ENCODE results near the gene EFCAB6.

Gene EFCAB6

GRCh38 chr22:43550672-43551071 is 261.4 kb downstream of the EFCAB6 start:
- DNase-seq (ENCODE audit: low read depth, low spot score), result no peak

GRCh38 chr22:43550024-43550620 is 262.0 kb downstream of the EFCAB6 start:
- no peak for DNase-seq (ENCODE audit: low read depth, low spot score)

DNA sequence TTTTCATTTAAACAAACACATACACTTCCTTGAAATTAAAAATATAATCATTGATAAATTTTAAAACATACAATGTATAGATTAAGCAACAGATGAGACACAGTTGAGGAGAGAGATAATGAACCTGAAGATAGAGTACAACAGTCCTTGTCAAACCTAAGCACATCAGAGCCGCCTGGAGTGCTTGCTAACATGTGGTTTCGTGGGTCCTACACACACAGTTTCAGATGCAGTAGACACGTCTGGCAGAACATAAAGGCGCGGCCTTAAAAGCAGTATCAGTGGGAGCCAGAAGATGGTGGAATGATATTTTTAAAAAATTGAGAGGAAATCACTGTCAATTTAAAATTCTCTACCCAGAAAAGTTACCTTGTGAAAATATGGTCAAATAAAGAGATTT is 265.9 kb downstream of the EFCAB6 start:
- DNase-seq (ENCODE audit: low read depth, low spot score), result no peak

DNA sequence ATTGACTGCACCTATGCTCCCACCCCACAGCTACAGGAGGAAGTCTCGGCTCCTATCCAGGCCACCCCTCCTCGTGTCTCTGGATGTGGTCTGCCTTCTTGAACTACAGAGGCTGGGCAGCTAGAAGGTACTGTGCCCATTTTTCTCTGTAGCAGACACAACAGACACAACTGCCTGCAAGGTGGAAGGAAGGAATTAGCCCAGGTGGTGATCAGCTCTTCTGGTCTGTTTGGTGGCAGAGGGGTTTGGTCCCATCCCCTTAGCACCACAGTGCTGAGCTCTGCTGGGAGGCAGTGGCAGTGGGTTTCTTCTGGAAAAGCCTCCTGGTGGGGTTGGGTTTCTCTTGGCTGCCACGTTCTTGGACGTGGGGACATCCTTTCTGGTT is 267.8 kb downstream of the EFCAB6 start:
- no peak for DNase-seq (ENCODE audit: low read depth, low spot score)

DNA sequence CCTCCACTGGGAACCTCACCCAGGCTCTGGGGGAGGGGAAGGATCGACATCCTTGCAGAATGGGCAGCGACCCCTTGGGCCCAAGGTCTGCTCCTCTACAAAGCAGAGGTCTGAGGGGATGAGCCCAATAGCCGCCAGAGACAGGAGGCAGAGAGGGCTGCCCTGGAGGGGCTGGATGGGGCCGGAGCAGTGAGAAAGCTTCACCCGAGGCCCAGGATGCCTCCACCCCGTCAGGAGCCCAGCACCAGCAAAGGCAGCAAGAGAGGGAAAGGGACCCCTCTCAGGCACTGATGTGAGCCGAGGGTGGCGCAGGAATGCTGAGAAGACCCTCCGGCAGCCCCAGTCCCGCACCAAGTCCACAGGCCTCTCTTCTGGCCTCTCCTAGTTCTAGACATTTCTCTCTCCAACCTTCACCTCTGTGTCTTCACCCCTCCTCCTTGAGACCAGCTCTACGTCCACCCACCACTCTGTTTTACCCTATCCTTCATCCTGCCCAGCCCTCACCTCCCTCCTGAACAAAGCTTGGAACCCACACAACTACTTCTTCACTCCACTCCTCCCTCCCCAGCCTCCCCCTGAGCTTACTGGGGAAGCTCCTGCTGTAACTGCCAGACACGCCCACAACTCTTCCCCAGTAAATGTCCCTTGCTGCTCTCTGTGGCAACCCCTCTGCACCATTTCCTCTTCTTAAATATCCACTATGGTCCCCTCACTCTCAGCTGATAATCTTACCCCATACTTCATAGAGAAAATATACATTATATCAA is 268.4 kb downstream of the EFCAB6 start:
- no peak for DNase-seq (ENCODE audit: low read depth, low spot score)

DNA sequence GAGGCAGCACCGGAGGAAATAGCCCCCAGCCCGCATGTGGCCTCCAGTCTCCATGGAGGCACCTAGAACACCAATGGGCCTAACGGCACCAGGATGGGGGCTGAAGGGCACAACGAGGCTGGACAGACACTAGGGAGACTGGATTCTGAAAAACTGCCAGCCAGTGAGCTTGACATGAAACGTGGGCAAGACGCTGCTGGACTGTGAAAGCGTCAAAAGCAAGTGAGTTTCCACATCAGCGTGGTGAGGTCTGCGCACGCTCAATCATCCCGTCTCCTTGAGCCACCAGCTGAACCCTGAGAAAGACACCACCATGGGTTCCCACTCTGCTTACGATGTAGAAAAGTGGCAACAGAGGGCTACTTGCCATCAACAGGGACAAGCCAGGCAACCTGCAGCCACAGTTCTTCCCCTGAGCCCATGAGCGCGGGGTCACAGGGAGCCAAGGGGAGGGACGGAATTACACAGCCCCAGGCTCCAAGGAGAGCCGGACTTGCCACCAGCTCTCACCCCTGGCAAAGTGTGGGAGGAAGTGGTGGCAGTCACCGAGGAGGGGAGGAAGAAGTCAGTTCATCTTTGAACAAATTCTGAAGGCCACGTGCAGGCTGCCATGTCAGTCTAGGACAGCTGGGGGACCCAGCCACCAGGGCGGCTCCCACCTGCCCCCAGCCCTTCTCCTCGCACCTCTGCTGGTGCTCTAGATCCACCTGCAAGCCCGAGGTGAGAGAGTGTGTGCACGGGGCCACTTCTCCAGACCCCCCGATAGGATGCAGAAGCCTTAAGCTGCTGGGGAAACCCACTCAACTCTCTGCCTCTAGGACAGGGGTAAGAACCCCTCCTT is 269.2 kb downstream of the EFCAB6 start:
- DNase-seq (ENCODE audit: low read depth, low spot score), result no peak

- no peak for DNase-seq (ENCODE audit: low read depth, low spot score)
Measured at GRCh38 chr22:43541462-43542407, 270.4 kb downstream of the EFCAB6 start.

GRCh38 chr22:43541022-43541421 is 271.1 kb downstream of the EFCAB6 start:
- no peak for DNase-seq (ENCODE audit: low read depth, low spot score)

GRCh38 chr22:43540529-43540923 is 271.6 kb downstream of the EFCAB6 start:
- DNase-seq (ENCODE audit: low read depth, low spot score), result no peak

- DNase-seq (ENCODE audit: low read depth, low spot score), result no peak
Measured at GRCh38 chr22:43539572-43540528, 272.3 kb downstream of the EFCAB6 start.

- DNase-seq (ENCODE audit: low read depth, low spot score), result no peak
Measured at GRCh38 chr22:43537019-43537585, 275.0 kb downstream of the EFCAB6 start.

DNA sequence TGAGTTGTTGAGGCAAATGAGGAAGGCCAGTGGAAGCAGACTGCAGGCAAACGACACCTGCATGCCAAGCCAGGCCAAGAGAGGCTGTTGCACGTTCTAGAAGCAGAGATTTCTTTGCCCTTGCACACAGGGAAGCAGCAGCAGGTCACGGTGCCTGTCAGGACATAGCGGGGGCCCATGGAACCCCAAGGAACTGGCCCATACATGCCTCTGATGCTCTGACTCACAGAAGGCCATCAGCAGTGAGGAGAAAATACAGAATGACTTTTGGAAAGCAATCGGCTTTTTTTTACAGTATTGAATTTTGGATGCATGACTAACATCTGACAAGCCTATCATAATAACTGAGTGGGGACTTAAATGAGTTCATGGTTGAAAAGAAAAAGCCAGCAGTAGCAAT is 276.4 kb downstream of the EFCAB6 start:
- DNase-seq (ENCODE audit: low read depth, low spot score), result no peak

DNA sequence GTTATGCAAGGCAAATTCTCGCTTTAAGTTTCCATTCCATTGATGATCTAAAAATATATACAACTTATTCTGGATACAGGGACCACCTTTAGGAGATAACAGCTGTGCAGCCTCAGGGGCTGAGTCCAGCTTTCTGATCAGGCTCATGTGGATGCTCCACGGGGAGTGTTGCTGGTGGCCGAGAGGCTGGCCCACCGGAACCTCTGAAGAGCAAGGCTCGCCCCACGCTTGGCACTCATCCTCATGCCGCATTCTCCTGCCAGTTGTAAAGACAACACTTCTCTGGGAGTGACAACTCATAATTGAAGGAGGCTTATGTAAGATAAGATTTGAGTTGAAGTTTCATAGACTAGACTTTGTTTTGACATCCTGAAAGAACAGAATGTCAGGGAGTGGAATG is 276.8 kb downstream of the EFCAB6 start:
- no peak for DNase-seq (ENCODE audit: low read depth, low spot score)

DNA sequence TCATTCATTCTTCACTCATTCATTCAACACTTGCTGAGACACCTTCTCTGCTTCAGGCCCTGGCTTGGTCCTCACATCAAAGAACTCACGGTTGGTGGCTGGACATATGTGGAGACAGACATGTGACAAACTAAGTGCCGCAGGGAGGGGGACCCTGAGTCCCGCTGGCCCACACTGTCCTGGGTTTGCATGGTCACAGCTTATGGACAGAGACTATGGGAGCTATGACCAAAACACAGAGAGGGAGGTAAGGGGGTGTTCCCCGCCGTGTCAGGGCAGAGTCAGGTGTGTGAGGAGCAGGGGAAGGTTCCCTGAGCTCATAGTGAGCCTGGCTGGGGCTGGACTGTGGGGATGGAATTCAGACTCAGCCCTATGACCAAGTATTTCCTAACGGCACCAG is 277.2 kb downstream of the EFCAB6 start:
- no peak for DNase-seq (ENCODE audit: low read depth, low spot score)

DNA sequence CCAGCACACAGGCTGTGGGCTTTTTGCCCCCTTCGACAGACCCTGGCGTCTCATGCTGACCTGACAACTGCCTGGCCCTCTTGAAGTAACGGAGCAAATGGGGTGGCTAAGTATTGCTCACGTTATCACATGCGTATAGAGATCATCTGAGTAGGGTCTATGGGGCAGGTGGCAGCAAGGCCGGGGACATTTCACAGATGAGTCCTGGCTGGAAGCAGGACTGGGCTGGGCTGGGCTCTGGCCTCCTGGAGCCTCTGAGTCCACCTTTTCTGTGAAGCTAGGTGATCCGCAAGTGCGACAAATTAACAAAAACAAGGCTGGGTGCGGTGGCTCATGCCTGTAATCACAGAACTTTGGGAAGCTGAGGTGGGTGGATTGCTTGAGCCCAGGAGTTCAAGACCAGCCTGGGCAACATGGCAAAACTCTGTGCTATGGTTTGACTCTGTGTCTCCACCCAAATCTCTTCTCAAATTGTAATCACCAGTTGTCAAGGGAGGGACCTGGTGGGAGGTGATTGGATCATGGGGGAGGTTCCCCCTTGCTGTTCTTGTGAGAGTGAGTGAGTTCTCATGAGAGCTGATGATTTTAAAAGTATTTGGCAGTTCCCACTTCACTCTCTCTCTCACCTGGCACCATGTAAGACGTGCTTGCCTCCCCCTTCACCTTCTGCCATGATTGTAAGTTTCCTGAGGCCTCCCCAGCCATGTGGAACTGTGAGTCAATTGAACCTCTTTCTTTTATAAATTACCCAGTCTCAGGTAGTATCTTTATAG is 278.3 kb downstream of the EFCAB6 start:
- DNase-seq (ENCODE audit: low read depth, low spot score), result no peak

DNA sequence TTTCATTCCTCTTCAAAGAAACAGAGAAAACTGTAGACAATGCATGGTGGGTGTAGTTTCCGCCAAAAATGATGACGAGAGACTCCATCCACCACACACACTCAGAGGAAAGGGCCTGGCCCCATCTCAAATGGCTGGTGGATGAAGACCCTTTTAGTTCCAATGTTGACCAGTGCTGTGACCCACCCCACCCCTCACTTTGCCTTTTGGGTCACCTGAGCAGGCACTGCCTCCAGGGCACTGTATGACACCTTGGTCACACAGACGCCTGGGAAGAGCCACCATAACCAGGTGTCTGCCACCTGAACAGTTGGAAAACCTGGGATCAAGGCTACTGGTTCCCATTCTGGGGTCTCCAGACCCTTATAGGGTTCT is 279.0 kb downstream of the EFCAB6 start:
- no peak for DNase-seq (ENCODE audit: low read depth, low spot score)

DNA sequence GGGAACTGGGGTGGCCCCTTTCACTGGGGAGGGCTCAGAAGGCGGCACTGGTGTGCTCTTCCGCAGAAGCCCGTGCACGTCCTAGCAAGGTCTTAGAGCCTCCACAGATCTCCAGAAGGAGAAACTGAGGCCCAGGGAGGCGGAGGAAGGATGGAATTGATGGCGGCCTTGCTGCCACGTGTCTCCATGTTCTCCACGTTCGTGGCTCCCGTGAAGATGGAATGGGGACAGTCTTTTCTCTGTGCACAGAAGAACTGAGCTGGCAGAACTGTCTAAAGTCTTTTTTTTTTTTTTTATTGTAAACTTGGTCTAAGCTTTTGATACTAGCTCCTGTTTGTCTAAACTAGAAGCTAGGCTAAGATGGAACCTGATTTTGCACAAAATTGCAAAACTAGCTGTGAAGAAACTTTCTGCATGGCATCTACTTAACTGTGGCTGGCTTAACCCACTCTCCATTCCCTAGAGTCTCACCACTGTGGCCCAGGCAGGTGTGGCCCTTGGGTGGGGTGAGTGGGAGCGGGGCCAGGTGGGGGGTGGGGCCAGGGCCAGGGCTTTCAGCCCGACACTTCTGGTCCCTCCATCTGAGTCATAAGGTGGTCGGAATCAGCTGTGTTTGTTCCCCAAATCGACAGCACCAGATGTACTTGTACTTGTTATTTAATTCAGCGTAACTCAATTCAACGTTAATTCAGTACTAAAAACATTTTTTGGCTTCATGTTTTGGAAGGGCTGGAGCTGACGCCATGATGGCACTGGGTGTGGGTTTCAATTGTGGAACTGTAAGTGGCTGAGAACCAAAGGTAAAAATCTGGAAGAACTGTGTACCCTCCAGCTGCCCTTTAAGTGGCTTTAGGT is 279.6 kb downstream of the EFCAB6 start:
- no peak for DNase-seq (ENCODE audit: low read depth, low spot score)

GRCh38 chr22:43531651-43532050 is 280.5 kb downstream of the EFCAB6 start:
- DNase-seq (ENCODE audit: low read depth, low spot score), result no peak

Measured in iPS DF 19.7 (cell line).